OCI-LY3 (cell line): Measurements from ENCODE around the gene FIZ1.

Source experiments
- H2AFZ ChIP-seq: fragments of 200-600, 300-600 bp; shearing (Covaris generic); 2 replicates; pipeline ENCODE4 v1.6.0; 2014; ENCODE audit warnings: antibody characterized with exemption, low read depth, low read length
- H3K27ac ChIP-seq: fragments of 200-600, 300-600 bp; sonication (generic); 2 replicates; pipeline ENCODE4 v1.5.1; 2014; ENCODE audit warnings: mild to moderate bottlenecking, low read length, moderate library complexity, mixed read lengths
- H3K27me3 ChIP-seq: fragments of 200-600, 300-600 bp; sonication (generic); 2 replicates; pipeline ENCODE4 v1.6.1; 2014; ENCODE audit warnings: low read depth, low read length, mixed read lengths
- H3K36me3 ChIP-seq: fragments of 200-600, 300-600 bp; sonication (generic); replicated peaks from 2 replicates; pipeline ENCODE3; 2014; ENCODE audit warnings: low read depth, low read length, mixed read lengths
- H3K4me1 ChIP-seq: fragments of 300-600, 200-600 bp; sonication (generic); 2 replicates; pipeline ENCODE4 v1.6.1; 2014; ENCODE audit warnings: low read length, mixed read lengths
- H3K4me2 ChIP-seq: fragments of 200-600, 300-600 bp; sonication (generic); 2 replicates; pipeline ENCODE4 v1.6.1; 2014; ENCODE audit warnings: low read length, mixed read lengths
- H3K4me3 ChIP-seq: fragments of 300-600, 200-600 bp; sonication (generic); 2 replicates; pipeline ENCODE4 v1.5.1; 2014; ENCODE audit warnings: antibody characterized with exemption, mild to moderate bottlenecking, low read length, moderate library complexity
- H3K79me2 ChIP-seq: fragments of 300-600, 200-600 bp; shearing (Covaris generic); 2 replicates; pipeline ENCODE4 v1.6.1; 2014; ENCODE audit warnings: mild to moderate bottlenecking, low read length, mixed read lengths
- H3K9ac ChIP-seq: fragments of 300-600, 200-600 bp; shearing (Covaris generic); 2 replicates; pipeline ENCODE4 v1.6.0; 2014; ENCODE audit warnings: mild to moderate bottlenecking, low read length, moderate library complexity
- H3K9me3 ChIP-seq: fragments of 200-600, 300-600 bp; shearing (Covaris generic); 2 replicates; pipeline ENCODE4 v1.6.1; 2014; ENCODE audit warnings: low read length, mixed read lengths; ENCODE audit not compliant: insufficient read depth
- H4K20me1 ChIP-seq: fragments of 200-600, 300-600 bp; sonication (generic); 2 replicates; pipeline ENCODE4 v1.6.1; 2016; ENCODE audit warnings: low read length, mixed read lengths; ENCODE audit not compliant: insufficient read depth
- EZH2phosphoT487 ChIP-seq: fragments of 200-600 bp; shearing (Covaris generic); IDR thresholded peaks from 2 replicates; pipeline ENCODE4 v1.6.1; 2018; ENCODE audit warnings: antibody characterized with exemption, mixed run types, low read depth
- TF ChIP-seq, protein P1 (sequence below): fragments of 200-600, 300-600 bp; sonication (generic); IDR thresholded peaks from 2 replicates; pipeline ENCODE4 v1.5.1; 2014; ENCODE audit warnings: antibody characterized with exemption, low read length, low read depth

The FIZ1 gene

DNA sequence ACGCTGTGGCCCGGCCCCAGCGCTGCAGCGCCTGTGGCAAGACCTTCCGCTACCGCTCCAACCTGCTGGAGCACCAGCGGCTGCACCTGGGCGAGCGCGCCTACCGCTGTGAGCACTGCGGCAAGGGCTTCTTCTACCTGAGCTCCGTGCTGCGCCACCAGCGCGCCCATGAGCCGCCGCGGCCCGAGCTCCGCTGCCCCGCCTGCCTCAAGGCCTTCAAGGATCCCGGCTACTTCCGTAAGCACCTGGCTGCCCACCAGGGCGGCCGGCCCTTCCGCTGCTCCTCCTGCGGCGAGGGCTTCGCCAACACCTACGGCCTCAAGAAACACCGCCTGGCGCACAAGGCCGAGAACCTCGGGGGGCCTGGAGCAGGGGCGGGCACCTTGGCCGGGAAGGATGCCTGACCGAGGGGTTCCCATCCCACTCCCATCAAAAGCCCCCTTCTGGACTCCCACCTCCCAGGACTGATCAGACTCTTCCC, 17.1 kb upstream of the FIZ1 start:
- H3K4me3 ChIP-seq: no peak overlapping the region
- no peak overlapping the region for H3K4me2 ChIP-seq
- TF ChIP-seq EZH2phosphoT487: no peak
- TF ChIP-seq, protein P1, sequence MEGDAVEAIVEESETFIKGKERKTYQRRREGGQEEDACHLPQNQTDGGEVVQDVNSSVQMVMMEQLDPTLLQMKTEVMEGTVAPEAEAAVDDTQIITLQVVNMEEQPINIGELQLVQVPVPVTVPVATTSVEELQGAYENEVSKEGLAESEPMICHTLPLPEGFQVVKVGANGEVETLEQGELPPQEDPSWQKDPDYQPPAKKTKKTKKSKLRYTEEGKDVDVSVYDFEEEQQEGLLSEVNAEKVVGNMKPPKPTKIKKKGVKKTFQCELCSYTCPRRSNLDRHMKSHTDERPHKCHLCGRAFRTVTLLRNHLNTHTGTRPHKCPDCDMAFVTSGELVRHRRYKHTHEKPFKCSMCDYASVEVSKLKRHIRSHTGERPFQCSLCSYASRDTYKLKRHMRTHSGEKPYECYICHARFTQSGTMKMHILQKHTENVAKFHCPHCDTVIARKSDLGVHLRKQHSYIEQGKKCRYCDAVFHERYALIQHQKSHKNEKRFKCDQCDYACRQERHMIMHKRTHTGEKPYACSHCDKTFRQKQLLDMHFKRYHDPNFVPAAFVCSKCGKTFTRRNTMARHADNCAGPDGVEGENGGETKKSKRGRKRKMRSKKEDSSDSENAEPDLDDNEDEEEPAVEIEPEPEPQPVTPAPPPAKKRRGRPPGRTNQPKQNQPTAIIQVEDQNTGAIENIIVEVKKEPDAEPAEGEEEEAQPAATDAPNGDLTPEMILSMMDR: no peak
- no peaks in the 10 kb centered on the region for H3K27me3 ChIP-seq
- H3K79me2 ChIP-seq: peaks cover 13% of the 10 kb centered on the region
- H3K36me3 ChIP-seq: peaks cover 37% of the 10 kb centered on the region
- peaks cover 8% of the 10 kb centered on the region for H4K20me1 ChIP-seq
- no peak overlapping the region for H3K27ac ChIP-seq
- no peak overlapping the region for H3K9ac ChIP-seq
- peaks cover 17% of the 10 kb centered on the region for H3K4me1 ChIP-seq
- no peak overlapping the region for H2AFZ ChIP-seq
- H3K9me3 ChIP-seq: no peaks in the 10 kb centered on the region

- no peak overlapping the region for H3K9ac ChIP-seq
- H3K36me3 ChIP-seq: peaks cover 38% of the 10 kb centered on the region
- no peak overlapping the region for H2AFZ ChIP-seq
- peaks cover 20% of the 10 kb centered on the region for H3K79me2 ChIP-seq
- H3K4me1 ChIP-seq: peaks cover 23% of the 10 kb centered on the region
- no peaks in the 10 kb centered on the region for H3K27me3 ChIP-seq
- TF ChIP-seq, protein P1: no peak
- no peak for TF ChIP-seq EZH2phosphoT487
- peaks cover 8% of the 10 kb centered on the region for H4K20me1 ChIP-seq
- no peak overlapping the region for H3K4me2 ChIP-seq
- H3K27ac ChIP-seq: no peak overlapping the region
- H3K9me3 ChIP-seq: no peaks in the 10 kb centered on the region
- no peak overlapping the region for H3K4me3 ChIP-seq
These were observed 16.5 kb upstream of the FIZ1 start for GRCh38 chr19:55615543-55616394.

- Histone ChIP-seq H3K4me1 (peaks cover 23% of the 10 kb centered on the region), H3K4me2 (no peak overlapping the region), H3K27ac (no peak overlapping the region), H3K36me3 (peaks cover 33% of the 10 kb centered on the region), H3K4me3 (no peak overlapping the region), H3K9me3 (no peaks in the 10 kb centered on the region), H3K79me2 (peaks cover 25% of the 10 kb centered on the region), H4K20me1 (peaks cover 8% of the 10 kb centered on the region), H3K9ac (no peak overlapping the region), H2AFZ (no peak overlapping the region), H3K27me3 (no peaks in the 10 kb centered on the region)
- TF ChIP-seq, protein P1: no peak
- no peak for TF ChIP-seq EZH2phosphoT487
These were observed 15.6 kb upstream of the FIZ1 start for GRCh38 chr19:55614711-55615542.
